ENCODE data around the gene CIZ1. TPM values are rescaled to one million over a fixed set of nuclear protein-coding genes. Genes with fewer than 3 reads are reported as not detected.

Gene CIZ1
- total and polyA plus RNA-seq, 3 experiments from 2014 or later: 35.2 to 125 (median 114) TPM

- no peaks in the 10 kb centered on the region for H3K9me3 Mint-ChIP-seq
- H3K4me3 ChIP-seq (ENCODE audit: low read length): peak overlapping the region; percentile 96
- peak overlapping the region; percentile 61 to 100 (median 99) for H3K27ac Mint-ChIP-seq
These were observed 62.4 kb downstream of the CIZ1 start for GRCh38 chr9:128128836-128129590.

GRCh38 chr9:128127990-128128835 lies 63.2 kb downstream of the CIZ1 start:
- peak overlapping the region; percentile 97 to 100 (median 99) for H3K27ac Mint-ChIP-seq
- H3K9me3 ChIP-seq (ENCODE audit: low read length): no peaks in the 10 kb centered on the region
- H3K4me1 Mint-ChIP-seq: peaks cover 29 to 42% (median 39%) of the 10 kb centered on the region in 3 donors
- peaks cover 35% of the 10 kb centered on the region for H3K4me1 ChIP-seq (ENCODE audit: insufficient read depth, low read length)
- H3K27me3 ChIP-seq (ENCODE audit: insufficient read depth, low read length, poor library complexity, severe bottlenecking): no peaks in the 10 kb centered on the region
- DNase-seq: peak; percentile 77 to 93 (median 87)
- H3K36me3 ChIP-seq (ENCODE audit: insufficient read depth, low read length): peaks cover 5% of the 10 kb centered on the region
- no peaks in the 10 kb centered on the region for H3K9me3 Mint-ChIP-seq
- POLR2A ChIA-PET: interaction anchor here (0.5 to 1.1 kb wide), 3 partner anchors 15 to 256 kb away, joined by 3 to 9 read pairs (median 5); partner anchors contain the start of gene BBLN
- peaks cover 6 to 9% of the 10 kb centered on the region in 2 donors for H3K27me3 Mint-ChIP-seq
- peak overlapping the region; percentile 96 for H3K4me3 ChIP-seq (ENCODE audit: low read length)
- peaks cover 0 to 24% (median 0%) of the 10 kb centered on the region in 3 donors for H3K36me3 Mint-ChIP-seq
- H3K27ac ChIP-seq (ENCODE audit: low read depth, low read length): peak overlapping the region; percentile 96
- CTCF ChIA-PET: interaction anchor here (1.0 to 5.1 kb wide), 7 partner anchors 11 to 60 kb away, joined by 3 to 31 read pairs (median 3); partner anchors contain the start of genes NAIF1 and SLC25A25
- peak overlapping the region; percentile 94 to 99 (median 98) for H3K4me3 Mint-ChIP-seq

More at GRCh38 chr9:128128836-128129590, 62.4 kb downstream of the CIZ1 start:
- Histone ChIP-seq H3K27me3 (ENCODE audit: insufficient read depth, low read length, poor library complexity, severe bottlenecking) (no peaks in the 10 kb centered on the region), H3K36me3 (ENCODE audit: insufficient read depth, low read length) (peaks cover 5% of the 10 kb centered on the region), H3K4me1 (ENCODE audit: insufficient read depth, low read length) (peaks cover 35% of the 10 kb centered on the region), H3K9me3 (ENCODE audit: low read length) (no peaks in the 10 kb centered on the region), H3K27ac (ENCODE audit: low read depth, low read length) (peak overlapping the region; percentile 96)
- H3K36me3 Mint-ChIP-seq: peaks cover 0 to 17% (median 0%) of the 10 kb centered on the region in 3 donors
- peaks cover 8 to 9% of the 10 kb centered on the region in 2 donors for H3K27me3 Mint-ChIP-seq
- H3K4me3 Mint-ChIP-seq: peak overlapping the region; percentile 94 to 99 (median 98)
- peak in 1 of 5 donors; percentile 54 for DNase-seq
- peaks cover 29 to 42% (median 39%) of the 10 kb centered on the region in 3 donors for H3K4me1 Mint-ChIP-seq
- ChIA-PET CTCF (interaction anchor here (1.0 to 5.1 kb wide), 6 partner anchors 12 to 61 kb away, joined by 3 to 31 read pairs (median 4); partner anchors contain the start of genes NAIF1 and SLC25A25), POLR2A (interaction anchor here (0.5 to 1.1 kb wide), 4 partner anchors 14 to 257 kb away, joined by 3 to 9 read pairs (median 4); partner anchors contain the start of gene BBLN)

GRCh38 chr9:128127568-128127989 lies 63.8 kb downstream of the CIZ1 start, which contains the start of gene PTGES2:
TSS of gene PTGES2 (minus strand) at chr9:128127729. CDS start at chr9:128127717, 12 bp downstream.
- POLR2A ChIA-PET: no interaction called here
- no peaks in the 10 kb centered on the region for H3K9me3 Mint-ChIP-seq

GRCh38 chr9:128125580-128126354 lies 65.6 kb downstream of the CIZ1 start:
- Mint-ChIP-seq H3K9me3 (no peaks in the 10 kb centered on the region), H3K27ac (peak overlapping the region in 7 of 8 donors; percentile 59 to 94 (median 81)), H3K27me3 (peaks cover 0 to 6% of the 10 kb centered on the region in 2 donors), H3K4me3 (peak overlapping the region; percentile 79 to 92 (median 86)), H3K4me1 (peaks cover 29 to 42% (median 39%) of the 10 kb centered on the region in 3 donors), H3K36me3 (peaks cover 0 to 44% (median 0%) of the 10 kb centered on the region in 3 donors)
- peaks cover 35% of the 10 kb centered on the region for H3K4me1 ChIP-seq (ENCODE audit: insufficient read depth, low read length)
- H3K36me3 ChIP-seq (ENCODE audit: insufficient read depth, low read length): peaks cover 5% of the 10 kb centered on the region
- CTCF ChIA-PET: interaction anchor here (1.5 to 5.1 kb wide), 3 partner anchors 9 to 92 kb away, joined by 3 to 31 read pairs (median 3); no protein-coding TSS in a partner anchor
- peak overlapping the region; percentile 38 for H3K27ac ChIP-seq (ENCODE audit: low read depth, low read length)
- H3K27me3 ChIP-seq (ENCODE audit: insufficient read depth, low read length, poor library complexity, severe bottlenecking): no peaks in the 10 kb centered on the region
- H3K4me3 ChIP-seq (ENCODE audit: low read length): peak overlapping the region; percentile 19
- POLR2A ChIA-PET: interaction anchor here (0.6 kb wide), 1 partner anchor 65 kb away, joined by 3 read pairs; no protein-coding TSS in a partner anchor
- no peaks in the 10 kb centered on the region for H3K9me3 ChIP-seq (ENCODE audit: low read length)
- DNase-seq: peak in 1 of 5 donors; percentile 36

More at GRCh38 chr9:128127568-128127989, 63.8 kb downstream of the CIZ1 start, which contains the start of gene PTGES2:
- Mint-ChIP-seq H3K27ac (peak within 1 kb of the TSS; percentile 97 to 100 (median 99)), H3K36me3 (peaks cover 0 to 31% (median 0%) of the 10 kb centered on the region in 3 donors), H3K27me3 (peaks cover 0 to 8% of the 10 kb centered on the region in 2 donors), H3K4me1 (peaks cover 29 to 42% (median 39%) of the 10 kb centered on the region in 3 donors), H3K4me3 (peak within 1 kb of the TSS; percentile 94 to 99 (median 98))
- DNase-seq: peak; percentile 74 to 88 (median 83)
- CTCF ChIA-PET: interaction anchor here (1.4 to 5.1 kb wide), 2 partner anchors 11 to 36 kb away, joined by 3 to 31 read pairs; no protein-coding TSS in a partner anchor
- Histone ChIP-seq H3K9me3 (ENCODE audit: low read length) (no peaks in the 10 kb centered on the region), H3K36me3 (ENCODE audit: insufficient read depth, low read length) (peaks cover 5% of the 10 kb centered on the region), H3K4me1 (ENCODE audit: insufficient read depth, low read length) (peaks cover 35% of the 10 kb centered on the region), H3K4me3 (ENCODE audit: low read length) (peak within 1 kb of the TSS; percentile 96), H3K27ac (ENCODE audit: low read depth, low read length) (peak within 1 kb of the TSS; percentile 96), H3K27me3 (ENCODE audit: insufficient read depth, low read length, poor library complexity, severe bottlenecking) (no peaks in the 10 kb centered on the region)

GRCh38 chr9:128124873-128125579 lies 66.3 kb downstream of the CIZ1 start:
- peak overlapping the region; percentile 14 to 87 (median 63) for H3K4me3 Mint-ChIP-seq
- peak in 3 of 5 donors; percentile 31 to 48 (median 43) for DNase-seq
- Histone ChIP-seq H3K27me3 (ENCODE audit: insufficient read depth, low read length, poor library complexity, severe bottlenecking) (no peaks in the 10 kb centered on the region), H3K9me3 (ENCODE audit: low read length) (no peaks in the 10 kb centered on the region), H3K4me1 (ENCODE audit: insufficient read depth, low read length) (peaks cover 35% of the 10 kb centered on the region), H3K36me3 (ENCODE audit: insufficient read depth, low read length) (peaks cover 5% of the 10 kb centered on the region), H3K4me3 (ENCODE audit: low read length) (no peak overlapping the region), H3K27ac (ENCODE audit: low read depth, low read length) (peak overlapping the region; percentile 38)
- peaks cover 29 to 41% (median 37%) of the 10 kb centered on the region in 3 donors for H3K4me1 Mint-ChIP-seq
- ChIA-PET POLR2A (no interaction called here), CTCF (interaction anchor here (0.9 to 5.1 kb wide), 4 partner anchors 8 to 181 kb away, joined by 3 to 31 read pairs (median 3); no protein-coding TSS in a partner anchor)
- peak overlapping the region in 7 of 8 donors; percentile 12 to 77 (median 34) for H3K27ac Mint-ChIP-seq
- peaks cover 0 to 49% (median 0%) of the 10 kb centered on the region in 3 donors for H3K36me3 Mint-ChIP-seq
- peaks cover 0 to 6% of the 10 kb centered on the region in 2 donors for H3K27me3 Mint-ChIP-seq
- H3K9me3 Mint-ChIP-seq: no peaks in the 10 kb centered on the region

GRCh38 chr9:128124451-128124850 lies 66.9 kb downstream of the CIZ1 start:
- H3K27ac ChIP-seq (ENCODE audit: low read depth, low read length): no peak overlapping the region

More at GRCh38 chr9:128124451-128124850, 66.9 kb downstream of the CIZ1 start:
- Mint-ChIP-seq H3K9me3 (no peaks in the 10 kb centered on the region), H3K36me3 (peaks cover 0 to 49% (median 0%) of the 10 kb centered on the region in 3 donors), H3K4me1 (peaks cover 26 to 35% (median 31%) of the 10 kb centered on the region in 3 donors), H3K27ac (peak overlapping the region in 2 of 8 donors; percentile 61 to 77), H3K4me3 (peak overlapping the region in 4 of 7 donors; percentile 14 to 87 (median 48)), H3K27me3 (peaks cover 0 to 6% of the 10 kb centered on the region in 2 donors)
- Histone ChIP-seq H3K9me3 (ENCODE audit: low read length) (no peaks in the 10 kb centered on the region), H3K4me1 (ENCODE audit: insufficient read depth, low read length) (peaks cover 34% of the 10 kb centered on the region), H3K4me3 (ENCODE audit: low read length) (no peak overlapping the region), H3K36me3 (ENCODE audit: insufficient read depth, low read length) (peaks cover 5% of the 10 kb centered on the region), H3K27me3 (ENCODE audit: insufficient read depth, low read length, poor library complexity, severe bottlenecking) (no peaks in the 10 kb centered on the region)
- peak in 1 of 5 donors; percentile 36 for DNase-seq
- ChIA-PET CTCF (interaction anchor here (0.9 to 5.1 kb wide), 3 partner anchors 7 to 181 kb away, joined by 3 to 31 read pairs (median 3); no protein-coding TSS in a partner anchor), POLR2A (no interaction called here)
